GM12878 (cell line): Measurements from ENCODE around the gene LGMN. TPM values are rescaled to one million over a fixed set of nuclear protein-coding genes. Genes with fewer than 3 reads are reported as not detected.

Experiments
- ATAC-seq: fragments of 200-7000 bp; cut with Tn5 transposase; 3 replicates; pipeline ENCODE4 v1.9.1; 2020; ENCODE audit warnings: mild to moderate bottlenecking, moderate library complexity
- BruUV-seq: library from RNA; stranded (reverse); fragments of 400-500 nt; replicated peaks from 2 replicates; lab custom pipeline; 2021; lab: Mats Ljungman, UMichigan
- CTCF ChIA-PET: fragments of 300-600 bp; sonication (Branson Sonifier 250); formaldehyde crosslinking; extraction: SDS; loops from one replicate; lab custom pipeline; 2021; ENCODE audit warnings: inconsistent platforms; lab: Yijun Ruan, JAX
- POLR2A ChIA-PET: fragments of 350-600 bp; formaldehyde crosslinking; extraction: SDS; loops from one replicate; lab custom pipeline; 2021; ENCODE audit warnings: inconsistent platforms; lab: Charles Lee
- RAD21 ChIA-PET: fragments of 300-600 bp; sonication (Branson Sonifier 250); formaldehyde crosslinking; loops from one replicate; lab custom pipeline; 2023; ENCODE audit warnings: antibody characterized with exemption; ENCODE audit not compliant: unreplicated experiment; lab: Charles Lee
- SMC1A ChIA-PET: fragments of 300-600 bp; sonication (Branson Sonifier 250); formaldehyde crosslinking; loops from one replicate; lab custom pipeline; 2023; ENCODE audit not compliant: unreplicated experiment, uncharacterized antibody; lab: Charles Lee
- DNase-seq: peaks from one replicate; pipeline ENCODE4 v3.0.0-alpha.2; 2011; ENCODE audit warnings: low read depth, low spot score
- FAIRE-seq: peaks from 3 replicates; lab custom pipeline; 2011; peaks lifted over from hg19 to GRCh38; lab: Jason Lieb, UNC
- H2AFZ ChIP-seq: 2 replicates; pipeline ENCODE4 v1.6.0; 2011; ENCODE audit warnings: low read depth, low read length, control low read depth; ENCODE audit not compliant: control insufficient read depth
- H3K27ac ChIP-seq: 2 replicates; pipeline ENCODE4 v1.5.1; 2011; ENCODE audit warnings: control low read depth; ENCODE audit not compliant: control insufficient read depth, insufficient read depth
- H3K27me3 ChIP-seq, 2 experiments: replicated peaks in 1 of 2; 2 replicates each; pipeline versions ENCODE4 v1.6.0 to v1.6.1; 2011; ENCODE audit warnings: low read length in 1 of 2; ENCODE audit not compliant: control insufficient read depth in 2 of 2, insufficient read depth in 2 of 2
- H3K36me3 ChIP-seq, 2 experiments: 2 replicates each; pipeline ENCODE4 v1.5.1; 2011; ENCODE audit warnings: low read length in 1 of 2; ENCODE audit not compliant: control insufficient read depth in 2 of 2, insufficient read depth in 2 of 2
- H3K4me1 ChIP-seq: 2 replicates; pipeline ENCODE4 v1.6.1; 2011; ENCODE audit warnings: mild to moderate bottlenecking, low read length, moderate library complexity, mixed read lengths; ENCODE audit not compliant: control insufficient read depth, insufficient read depth
- H3K4me2 ChIP-seq: 2 replicates; pipeline ENCODE4 v1.6.0; 2011; ENCODE audit warnings: control low read depth; ENCODE audit not compliant: control insufficient read depth, insufficient read depth
- H3K4me3 ChIP-seq: fragments of 200-600 bp; sonication (generic); 2 replicates; pipeline ENCODE4 v1.5.1; 2016
- H3K79me2 ChIP-seq: 2 replicates; pipeline ENCODE4 v1.6.0; 2011; ENCODE audit warnings: low read length; ENCODE audit not compliant: control insufficient read depth, insufficient read depth
- H3K9ac ChIP-seq: 2 replicates; pipeline ENCODE4 v1.8.0; 2011; ENCODE audit warnings: low read length, control low read depth, mixed read lengths; ENCODE audit not compliant: control insufficient read depth, insufficient read depth
- H3K9me3 ChIP-seq: replicated peaks from 3 replicates; pipeline ENCODE4 v1.5.1; 2011; ENCODE audit warnings: mild to moderate bottlenecking, low read length; ENCODE audit not compliant: control insufficient read depth, insufficient read depth
- H4K20me1 ChIP-seq: 2 replicates; pipeline ENCODE4 v1.6.0; 2011; ENCODE audit not compliant: control insufficient read depth, insufficient read depth
- CREM ChIP-seq: IDR thresholded peaks from 2 replicates; pipeline ENCODE4 v1.6.1; 2014; ENCODE audit warnings: antibody characterized with exemption, low read depth
- DPF2 ChIP-seq: fragments of 450-650 bp; IDR thresholded peaks from 2 replicates; pipeline ENCODE4 v1.6.1; 2017; ENCODE audit warnings: mild to moderate bottlenecking
- E4F1 ChIP-seq: fragments of 450-650 bp; IDR thresholded peaks from 2 replicates; pipeline ENCODE4 v1.6.1; 2018; ENCODE audit warnings: borderline replicate concordance, mild to moderate bottlenecking; ENCODE audit not compliant: partially characterized antibody
- EZH2 ChIP-seq: IDR thresholded peaks from 2 replicates; pipeline ENCODE4 v1.6.1; 2012; ENCODE audit warnings: low read depth, mild to moderate bottlenecking, control low read depth, inconsistent platforms, low read length, borderline replicate concordance; ENCODE audit not compliant: control insufficient read depth
- HSF1 ChIP-seq: fragments of 150-350 bp; IDR thresholded peaks from 2 replicates; pipeline ENCODE4 v1.6.1; 2014; ENCODE audit warnings: mild to moderate bottlenecking, low read depth, low read length
- JUND ChIP-seq: IDR thresholded peaks from 2 replicates; pipeline ENCODE4 v1.6.1; 2012; ENCODE audit warnings: low read depth, mild to moderate bottlenecking, low read length, improper control_type of control experiment, moderate library complexity
- MEF2A ChIP-seq: IDR thresholded peaks from 2 replicates; pipeline ENCODE4 v1.6.1; 2011; ENCODE audit warnings: low read depth, mild to moderate bottlenecking, low read length, moderate library complexity; ENCODE audit not compliant: insufficient read depth
- MXI1 ChIP-seq: fragments of 150-350 bp; IDR thresholded peaks from 2 replicates; pipeline ENCODE4 v1.6.1; 2011; ENCODE audit warnings: low read depth, mild to moderate bottlenecking, inconsistent platforms, low read length, improper control_type of control experiment
- NBN ChIP-seq: fragments of 450-650 bp; IDR thresholded peaks from 2 replicates; pipeline ENCODE4 v1.6.1; 2016
- POLR2AphosphoS5 ChIP-seq: IDR thresholded peaks from 2 replicates; pipeline ENCODE4 v1.6.1; 2011; ENCODE audit warnings: mild to moderate bottlenecking, low read length, inconsistent platforms
- POU2F2 ChIP-seq: IDR thresholded peaks from 3 replicates; pipeline ENCODE4 v1.6.1; 2011; ENCODE audit warnings: low read depth, mild to moderate bottlenecking, low read length, borderline replicate concordance
- SUPT20H ChIP-seq: IDR thresholded peaks from 2 replicates; pipeline ENCODE4 v1.6.1; 2011; ENCODE audit warnings: low read depth, mild to moderate bottlenecking, low read length, moderate library complexity, borderline replicate concordance; ENCODE audit not compliant: control insufficient read depth
- ZBED1 ChIP-seq: IDR thresholded peaks from 2 replicates; pipeline ENCODE4 v1.6.1; 2016; ENCODE audit warnings: borderline replicate concordance
- ZBTB40 ChIP-seq: fragments of 450-650 bp; IDR thresholded peaks from 2 replicates; pipeline ENCODE4 v1.6.1; 2016; ENCODE audit warnings: mild to moderate bottlenecking, moderate library complexity, borderline replicate concordance
- WGBS: methylation state at CpG from one replicate; pipeline ENCODE4 v1.1.6; 2016; ENCODE audit warnings: low lambda C conversion rate; ENCODE audit not compliant: insufficient replicate concordance, insufficient coverage; ENCODE audit errors: missing lambda C conversion rate; 5-methylcytosine and 5-hydroxymethylcytosine counted together
- in situ Hi-C: fragments of 300-500 bp; cut with MboI; formaldehyde crosslinking; loops from 9 replicates; pipeline ENCODE4 v1.14.3; 2018; ENCODE audit warnings: mixed read lengths
- intact Hi-C: fragments of 100-400 bp; cut with micrococcal nuclease; formaldehyde crosslinking; loops from one replicate; pipeline ENCODE4 v1.14.2; 2022; ENCODE audit not compliant: unreplicated experiment
- polyA plus RNA-seq, 11 experiments: library from polyadenylated mRNA; depleted of rRNA in 4 of 11; unstranded in 6 of 11; stranded (reverse) in 5 of 11; fragments of >200 nt; fragmentation: Nextera tagmentation in 4 of 11; fragmentation: Illumina TruSeq in 1 of 11; extraction: Ambion mirVana in 4 of 11; extraction: Trizol in 1 of 11; gene quantifications; 1 replicate in 1 of 11; 2 replicates in 10 of 11; pipeline versions ENCODE4 v1.2.1 to v1.2.3, GENCODE V29; 2011 to 2016; ENCODE audit warnings: inconsistent platforms in 2 of 11, missing spikeins in 2 of 11, low read depth in 1 of 11
- total RNA-seq, 4 experiments: library from RNA; depleted of rRNA in 3 of 4; stranded (reverse); fragments of >200 nt in 3 of 4; fragmentation: Illumina TruSeq in 1 of 4; extraction: Trizol in 1 of 4; gene quantifications; 2 replicates each; pipeline versions ENCODE4 v1.2.1 to v1.2.3, GENCODE V29; 2013 to 2021
- TF ChIP-seq, protein P1 (sequence below): IDR thresholded peaks from 2 replicates; pipeline ENCODE4 v1.6.1; 2012; ENCODE audit warnings: low read depth, low read length, improper control_type of control experiment

LGMN gene
- total and polyA plus RNA-seq, 10 of the 15 experiments (the other 5 are each of a cell fraction or from before 2014, with no cell fraction given), result 0.71 to 192 (median 3.9) TPM

DNA sequence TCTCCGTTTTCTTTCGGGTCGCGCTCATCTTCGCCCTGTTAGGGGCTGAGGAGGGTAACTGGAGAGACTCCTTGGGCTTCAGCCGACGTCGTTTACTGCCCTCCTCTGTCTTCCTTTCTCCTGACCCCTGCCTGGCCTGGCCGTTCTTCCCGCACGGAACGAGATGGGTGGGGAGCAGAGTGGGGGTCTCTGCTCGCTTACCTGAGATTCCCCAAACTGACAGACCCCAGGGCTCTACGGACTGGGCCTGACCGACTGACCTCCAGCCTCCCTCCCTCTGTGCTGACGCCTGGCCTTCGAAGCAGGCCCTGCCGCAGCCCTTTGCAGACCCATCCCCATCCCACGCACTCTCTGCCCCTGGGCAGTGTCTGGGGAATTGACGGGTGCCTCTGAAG is 46.1 kb upstream of the LGMN start:
- ChIA-PET CTCF (interaction anchor here (0.6 to 1.5 kb wide), 3 partner anchors 44 to 319 kb away, joined by 4 read pairs; no protein-coding TSS in a partner anchor), RAD21 (interaction anchor here (1.1 kb wide), 1 partner anchor 47 kb away, joined by 3 read pairs; no protein-coding TSS in a partner anchor), POLR2A (no interaction called here), SMC1A (interaction anchor here (2.0 kb wide), 1 partner anchor 11 kb away, joined by 8 read pairs; no protein-coding TSS in a partner anchor)
- peak; percentile 44 for ATAC-seq
- H3K27me3 ChIP-seq, result no peaks in the 10 kb centered on the region
- intact Hi-C loops (no loop called here), in situ Hi-C loops (loop anchor here (10.0 kb wide), 1 partner anchor 670 kb away; the partner anchor contains the start of genes CPSF2 and NDUFB1)
- DNase-seq, result no peak
- H3K4me3 ChIP-seq, result peak overlapping the region; percentile 83
- H3K9me3 ChIP-seq, result no peaks in the 10 kb centered on the region; the same call in none of the 3 replicates
- H3K4me2 ChIP-seq, result peak overlapping the region; percentile 81; the same call in 1 of the 2 replicates
- H3K79me2 ChIP-seq, result peaks cover 25% of the 10 kb centered on the region
- peak overlapping the region; percentile 87 for H3K9ac ChIP-seq
- H3K36me3 ChIP-seq, result peaks cover 0 to 12% of the 10 kb centered on the region in 2 experiments; a peak in 2 of 4 replicates
- H4K20me1 ChIP-seq, result no peaks in the 10 kb centered on the region
- peaks cover 8% of the 10 kb centered on the region for H3K4me1 ChIP-seq
- H3K27ac ChIP-seq, result peak overlapping the region; percentile 93
- WGBS, result 0% methylated on average over 20 of the region's 20 CpGs
- no TSS peak for BruUV-seq
- no peak for FAIRE-seq
- peak overlapping the region; percentile 84 for H2AFZ ChIP-seq
- TF ChIP-seq NBN, result no peak
- no peak for TF ChIP-seq EZH2
- no peak for TF ChIP-seq SUPT20H
- TF ChIP-seq E4F1, result no peak
- no peak for TF ChIP-seq POU2F2
- TF ChIP-seq CREM, result no peak
- TF ChIP-seq MEF2A, result no peak
- peak; percentile 2; the same call in 1 of the 2 replicates for TF ChIP-seq POLR2AphosphoS5
- no peak for TF ChIP-seq HSF1
- no peak for TF ChIP-seq ZBED1
- 0 out of 2 replicates have a peak, but pooled peaks have one; percentile 0 for TF ChIP-seq DPF2
- no peak for TF ChIP-seq MXI1
- TF ChIP-seq, protein P1, sequence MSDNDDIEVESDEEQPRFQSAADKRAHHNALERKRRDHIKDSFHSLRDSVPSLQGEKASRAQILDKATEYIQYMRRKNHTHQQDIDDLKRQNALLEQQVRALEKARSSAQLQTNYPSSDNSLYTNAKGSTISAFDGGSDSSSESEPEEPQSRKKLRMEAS, result no peak
- no peak for TF ChIP-seq JUND
- TF ChIP-seq ZBTB40, result no peak; the same call in 1 of the 2 replicates
